Hepatocyte (in vitro differentiated cells): Measurements from ENCODE around the gene ITGAE.

Experiments
- CTCF ChIP-seq: fragments of 200-600 bp; sonication (generic); IDR thresholded peaks from 2 replicates; pipeline ENCODE4 v1.5.1; 2016; ENCODE audit warnings: antibody characterized with exemption, mild to moderate bottlenecking; ENCODE audit not compliant: poor library complexity
- EZH2 ChIP-seq: fragments of 200-600 bp; sonication (generic); IDR thresholded peaks from 2 replicates; pipeline ENCODE4 v1.6.1; 2016; ENCODE audit warnings: antibody characterized with exemption, mild to moderate bottlenecking, borderline replicate concordance

GRCh38 chr17:3801792-3802191 is 804 bp upstream of the ITGAE start:
- TF ChIP-seq CTCF (no peak), EZH2 (no peak)
